ENCODE measurements around the gene FUNDC2.

FUNDC2 gene

GRCh38 chrX:155070663-155070974, 44.0 kb downstream of the FUNDC2 start:
- Histone ChIP-seq H3K27me3 (ENCODE audit: low read depth, low read length) (no peaks in the 10 kb centered on the region), H3K4me2 (ENCODE audit: low read length) (peak overlapping the region; percentile 74), H4K20me1 (ENCODE audit: insufficient read depth, low read length) (no peaks in the 10 kb centered on the region), H3K9me3 (ENCODE audit: insufficient read depth, low read length) (no peaks in the 10 kb centered on the region), H2AFZ (ENCODE audit: low read depth, low read length) (peak overlapping the region; percentile 55), H3K4me1 (ENCODE audit: low read length) (peaks cover 11% of the 10 kb centered on the region), H3K4me3 (ENCODE audit: low read length) (peak overlapping the region; percentile 86), H3K79me2 (ENCODE audit: low read length) (peaks cover 65% of the 10 kb centered on the region), H3K9ac (ENCODE audit: low read length) (peak overlapping the region; percentile 82), H3K27ac (ENCODE audit: low read length) (peak overlapping the region; percentile 73), H3K36me3 (replicated peaks; ENCODE audit: low read depth, low read length) (peaks cover 18% of the 10 kb centered on the region)
- TF ChIP-seq EZH2phosphoT487 (IDR thresholded peaks at IDR 0.05; ENCODE audit: low read depth) (no peak), CTCF (IDR thresholded peaks at IDR 0.05; ENCODE audit: low read depth, low read length) (no peak)

GRCh38 chrX:155070975-155071693, 44.5 kb downstream of the FUNDC2 start, which contains the start of the genes BRCC3, CMC4 and MTCP1:
BRCC3 (plus strand) TSS chrX:155071508; CDS start chrX:155071528, 20 bp downstream.
CMC4 (minus strand) TSS chrX:155071136; CDS start chrX:155064023, 7,113 bp downstream.
MTCP1 (minus strand) TSS chrX:155071136; CDS start chrX:155066010, 5,126 bp downstream.
- Histone ChIP-seq H3K27ac (ENCODE audit: low read length) (peak within 1 kb of the TSS; percentile 74), H3K4me1 (ENCODE audit: low read length) (peaks cover 11% of the 10 kb centered on the region), H3K27me3 (ENCODE audit: low read depth, low read length) (no peaks in the 10 kb centered on the region), H3K79me2 (ENCODE audit: low read length) (peaks cover 65% of the 10 kb centered on the region), H3K4me3 (ENCODE audit: low read length) (peak within 1 kb of the TSS; percentile 100), H4K20me1 (ENCODE audit: insufficient read depth, low read length) (no peaks in the 10 kb centered on the region), H2AFZ (ENCODE audit: low read depth, low read length) (peak within 1 kb of the TSS; percentile 55), H3K9me3 (ENCODE audit: insufficient read depth, low read length) (no peaks in the 10 kb centered on the region), H3K36me3 (replicated peaks; ENCODE audit: low read depth, low read length) (peaks cover 20% of the 10 kb centered on the region), H3K9ac (ENCODE audit: low read length) (peak within 1 kb of the TSS; percentile 97), H3K4me2 (ENCODE audit: low read length) (peak within 1 kb of the TSS; percentile 74)
- TF ChIP-seq EZH2phosphoT487 (IDR thresholded peaks at IDR 0.05; ENCODE audit: low read depth) (no peak), CTCF (IDR thresholded peaks at IDR 0.05; ENCODE audit: low read depth, low read length) (no peak)

- Histone ChIP-seq H4K20me1 (ENCODE audit: insufficient read depth, low read length) (no peaks in the 10 kb centered on the region), H3K36me3 (replicated peaks; ENCODE audit: low read depth, low read length) (peaks cover 20% of the 10 kb centered on the region), H3K9ac (ENCODE audit: low read length) (peak overlapping the region; percentile 97), H3K9me3 (ENCODE audit: insufficient read depth, low read length) (no peaks in the 10 kb centered on the region), H3K4me3 (ENCODE audit: low read length) (peak overlapping the region; percentile 100), H3K27ac (ENCODE audit: low read length) (peak overlapping the region; percentile 74), H2AFZ (ENCODE audit: low read depth, low read length) (peak overlapping the region; percentile 43), H3K4me2 (ENCODE audit: low read length) (peak overlapping the region; percentile 71), H3K4me1 (ENCODE audit: low read length) (peaks cover 11% of the 10 kb centered on the region), H3K27me3 (ENCODE audit: low read depth, low read length) (no peaks in the 10 kb centered on the region), H3K79me2 (ENCODE audit: low read length) (peaks cover 65% of the 10 kb centered on the region)
- TF ChIP-seq EZH2phosphoT487 (IDR thresholded peaks at IDR 0.05; ENCODE audit: low read depth) (no peak), CTCF (IDR thresholded peaks at IDR 0.05; ENCODE audit: low read depth, low read length) (no peak)
These were observed 45.1 kb downstream of the FUNDC2 start for GRCh38 chrX:155071694-155072280.

- Histone ChIP-seq H3K27me3 (ENCODE audit: low read depth, low read length) (no peaks in the 10 kb centered on the region), H3K27ac (ENCODE audit: low read length) (no peak overlapping the region), H3K4me1 (ENCODE audit: low read length) (no peaks in the 10 kb centered on the region), H3K9ac (ENCODE audit: low read length) (no peak overlapping the region), H3K4me2 (ENCODE audit: low read length) (no peak overlapping the region), H2AFZ (ENCODE audit: low read depth, low read length) (no peak overlapping the region), H3K79me2 (ENCODE audit: low read length) (no peaks in the 10 kb centered on the region), H3K9me3 (ENCODE audit: insufficient read depth, low read length) (no peaks in the 10 kb centered on the region), H3K36me3 (replicated peaks; ENCODE audit: low read depth, low read length) (peaks cover 11% of the 10 kb centered on the region), H4K20me1 (ENCODE audit: insufficient read depth, low read length) (no peaks in the 10 kb centered on the region), H3K4me3 (ENCODE audit: low read length) (no peak overlapping the region)
- peak; percentile 53 for TF ChIP-seq CTCF (IDR thresholded peaks at IDR 0.05; ENCODE audit: low read depth, low read length)
- TF ChIP-seq EZH2phosphoT487 (IDR thresholded peaks at IDR 0.05; ENCODE audit: low read depth), result no peak
These were observed 59.7 kb downstream of the FUNDC2 start for GRCh38 chrX:155086202-155086840.

Measured in OCI-LY3 (cell line).